Stimulated activated CD4-positive, alpha-beta T cell treated with anti-CD3 and anti-CD28 coated beads, TNF-alpha, amount 100 ng/mL, for 48 hours (primary cell): Measurements from ENCODE around the gene EMC9.

Experiments
- DNase-seq, 3 donors: peaks; one replicate each; pipeline ENCODE4 v3.0.0-alpha.2; 2020; ENCODE audit warnings: low read depth in 3 of 3

Gene EMC9, protein sequence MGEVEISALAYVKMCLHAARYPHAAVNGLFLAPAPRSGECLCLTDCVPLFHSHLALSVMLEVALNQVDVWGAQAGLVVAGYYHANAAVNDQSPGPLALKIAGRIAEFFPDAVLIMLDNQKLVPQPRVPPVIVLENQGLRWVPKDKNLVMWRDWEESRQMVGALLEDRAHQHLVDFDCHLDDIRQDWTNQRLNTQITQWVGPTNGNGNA

DNA sequence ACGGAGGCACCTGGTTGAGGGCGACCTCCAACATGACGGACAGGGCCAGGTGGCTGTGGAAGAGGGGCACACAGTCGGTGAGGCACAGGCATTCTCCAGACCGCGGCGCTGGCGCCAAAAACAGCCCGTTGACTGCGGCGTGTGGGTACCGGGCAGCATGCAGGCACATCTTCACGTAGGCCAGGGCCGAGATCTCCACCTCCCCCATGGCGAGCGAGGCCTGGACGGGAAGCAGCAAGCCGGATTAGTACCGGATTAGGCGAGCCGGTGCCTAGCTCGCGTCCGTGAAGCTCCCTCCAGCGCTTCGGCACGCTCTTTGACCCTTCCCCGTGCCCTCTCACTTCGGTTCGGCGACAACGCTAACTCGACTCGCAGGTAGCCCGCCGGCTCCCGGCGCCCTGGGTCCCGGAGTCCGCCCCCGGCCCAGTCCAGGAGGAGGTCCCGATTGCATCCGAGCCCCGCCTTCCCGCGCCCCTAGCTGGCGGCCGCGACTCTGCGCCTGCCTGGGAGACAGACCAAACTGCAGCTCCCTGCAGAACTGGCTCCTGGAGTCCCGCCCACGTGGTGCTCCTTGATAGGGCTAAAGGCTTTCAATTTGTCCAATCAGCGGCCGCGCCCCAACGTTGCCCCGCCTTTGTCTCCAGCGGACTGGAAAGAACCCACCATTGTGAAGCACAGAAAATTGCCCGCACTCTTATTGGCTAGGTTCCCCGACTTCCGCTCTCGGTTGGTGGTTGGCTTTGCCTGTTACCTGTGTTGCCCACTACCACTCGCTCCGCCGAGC, at the start of gene EMC9:
EMC9 (minus strand) TSS at position 495 of the 784 bp plus-strand sequence; CDS start at position 208, 287 bp downstream.
- peak; percentile 99 to 100 (median 100) for DNase-seq

DNA sequence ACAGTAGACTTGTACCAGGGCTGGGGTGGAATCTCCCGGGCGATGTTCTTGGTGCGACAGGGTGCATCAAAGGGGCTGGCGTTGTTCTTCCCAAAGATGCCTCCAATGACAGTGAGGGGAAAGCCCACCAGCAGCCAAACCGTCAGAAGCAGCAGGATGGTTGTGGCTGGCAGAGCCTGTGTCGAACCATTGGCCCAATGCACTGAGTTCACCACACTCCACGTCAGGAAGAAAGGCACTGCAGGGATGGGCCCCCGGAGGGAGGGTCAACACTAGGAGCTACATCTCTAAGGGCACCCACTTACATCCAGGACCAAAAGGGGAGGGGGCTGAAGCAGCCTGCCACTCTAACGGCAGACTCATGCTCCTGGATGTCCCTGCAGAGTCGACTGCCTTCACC, 49.0 kb upstream of the EMC9 start:
- no peak for DNase-seq

DNA sequence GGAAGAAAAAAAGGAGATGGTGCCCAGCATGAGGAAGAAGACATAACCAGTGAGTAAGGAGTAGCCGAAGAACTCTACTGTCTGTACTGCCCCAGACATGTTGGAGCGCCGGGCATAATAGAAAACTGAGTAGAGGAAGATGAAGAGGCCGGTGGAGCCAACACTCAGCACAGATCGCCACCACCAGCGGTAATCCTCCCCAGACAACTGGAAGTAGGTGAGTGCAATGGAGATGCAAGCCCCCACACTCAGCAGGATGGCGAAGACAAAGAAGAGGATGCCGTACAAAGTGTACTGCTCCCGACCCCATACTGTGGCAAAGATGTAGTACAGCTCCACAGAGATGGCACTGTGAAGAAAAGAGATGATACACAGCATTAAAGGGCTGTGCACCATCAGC, 48.1 kb upstream of the EMC9 start:
- DNase-seq, result no peak

DNA sequence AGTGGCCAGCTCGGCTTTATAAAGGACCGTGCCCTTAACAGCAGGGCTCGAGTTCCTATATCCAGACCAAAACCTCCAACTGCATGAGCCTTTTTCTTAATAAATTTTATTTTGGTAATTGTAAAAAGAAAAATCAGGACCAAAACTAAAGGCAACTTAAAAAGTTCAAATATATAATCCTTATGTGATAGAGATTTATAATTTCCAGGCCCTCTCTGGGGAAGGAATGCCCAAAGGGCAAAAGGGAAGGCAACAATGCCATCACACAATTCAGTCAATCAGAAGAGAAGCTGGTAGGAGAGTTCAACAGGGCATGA, 47.6 kb upstream of the EMC9 start:
- DNase-seq, result no peak

DNA sequence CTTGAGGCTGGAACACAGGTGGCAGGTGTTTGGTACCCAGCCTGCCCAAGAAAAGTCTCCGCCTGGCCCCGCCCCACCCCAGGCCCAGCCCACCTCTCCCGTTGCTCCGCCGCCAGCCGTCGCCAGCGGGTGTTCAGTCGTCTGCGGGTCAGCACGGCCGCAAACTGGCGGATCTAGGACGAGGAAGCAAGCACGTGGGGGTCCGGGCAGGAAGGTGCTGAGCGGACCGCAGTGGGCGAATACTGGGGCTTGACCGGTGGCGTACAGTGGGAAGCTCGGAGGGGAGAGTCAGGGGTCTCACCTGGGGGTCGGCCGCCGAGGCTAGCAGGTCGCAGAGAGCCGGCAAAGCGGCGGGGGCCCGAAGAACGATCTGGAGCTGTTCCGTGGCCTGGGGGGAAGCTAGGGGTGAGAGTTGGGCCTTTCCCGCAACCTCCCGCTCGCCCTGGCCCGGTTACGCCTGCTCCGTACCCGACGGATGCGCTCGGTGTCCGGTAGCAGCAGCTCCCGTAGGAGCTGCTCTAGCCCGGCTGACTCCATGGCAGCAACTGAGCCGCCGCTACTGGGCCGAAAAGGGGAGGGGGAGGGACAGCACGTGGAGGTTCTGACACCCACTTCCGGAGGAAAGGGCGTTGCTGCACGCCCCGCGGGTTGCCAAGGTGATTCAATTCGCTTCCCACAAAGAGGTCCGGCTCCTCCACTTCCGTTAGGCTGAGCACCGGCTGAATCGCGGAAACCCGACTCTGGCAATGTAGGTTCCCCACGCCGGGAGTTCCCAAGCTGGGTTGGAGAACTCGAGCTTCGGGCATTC, 47.1 kb upstream of the EMC9 start, which contains the start of gene IPO4:
IPO4 (minus strand) TSS at position 566 of the 808 bp plus-strand sequence; CDS start at position 537, 29 bp downstream.
- DNase-seq, result peak; percentile 91 to 93 (median 93)

DNA sequence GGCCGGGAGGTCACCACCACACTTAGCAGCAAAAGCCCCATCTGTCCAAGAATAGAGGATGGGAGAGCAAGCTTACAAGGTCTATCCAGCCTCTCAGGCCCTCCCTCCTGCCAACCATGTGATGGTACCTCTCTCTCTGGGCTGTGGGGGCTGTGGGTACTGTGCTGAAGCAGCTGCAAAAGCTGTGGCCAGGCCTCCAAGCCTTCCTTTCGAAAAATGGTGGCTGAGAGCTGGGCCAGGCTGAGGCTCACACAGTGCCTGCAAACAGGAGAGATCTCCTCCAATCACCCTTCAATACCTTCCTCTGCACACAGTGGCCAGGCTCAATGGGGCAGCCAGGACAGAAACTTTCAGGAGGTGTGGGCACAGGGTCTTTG, 46.1 kb upstream of the EMC9 start:
- DNase-seq, result no peak

DNA sequence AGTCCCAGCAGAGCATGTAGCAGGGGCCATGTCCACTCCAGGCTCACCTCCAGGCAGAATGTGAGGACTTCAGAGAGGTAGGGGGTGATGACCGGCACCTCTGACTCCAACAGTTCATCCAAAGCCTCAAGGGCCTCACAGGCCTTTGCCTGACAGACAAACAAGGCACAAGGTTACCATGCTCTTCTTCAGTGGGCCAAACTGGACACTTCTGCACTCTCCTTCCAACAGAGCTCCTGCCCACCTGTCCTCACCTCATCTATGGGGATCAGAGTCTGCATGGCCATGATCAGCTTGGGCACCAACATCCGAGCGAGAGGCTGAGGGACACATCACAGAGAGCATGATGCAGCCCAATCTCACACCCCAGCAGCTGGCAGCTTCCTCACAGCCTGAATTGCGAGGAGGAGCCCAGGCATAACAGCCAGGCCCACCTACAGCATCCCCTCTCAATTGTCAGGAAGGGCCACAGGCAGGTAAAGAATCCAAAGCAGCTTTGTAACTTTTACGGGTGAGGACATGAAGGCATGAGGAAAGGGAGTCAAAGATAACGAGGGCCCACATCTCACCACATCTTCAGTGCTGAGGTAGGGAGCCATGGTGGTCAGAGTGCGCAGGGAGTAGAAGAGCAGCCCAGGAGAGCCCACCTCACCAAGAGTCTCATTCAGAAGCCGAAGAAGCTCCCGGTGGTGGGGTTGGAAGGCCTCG, 45.6 kb upstream of the EMC9 start:
- no peak for DNase-seq

DNA sequence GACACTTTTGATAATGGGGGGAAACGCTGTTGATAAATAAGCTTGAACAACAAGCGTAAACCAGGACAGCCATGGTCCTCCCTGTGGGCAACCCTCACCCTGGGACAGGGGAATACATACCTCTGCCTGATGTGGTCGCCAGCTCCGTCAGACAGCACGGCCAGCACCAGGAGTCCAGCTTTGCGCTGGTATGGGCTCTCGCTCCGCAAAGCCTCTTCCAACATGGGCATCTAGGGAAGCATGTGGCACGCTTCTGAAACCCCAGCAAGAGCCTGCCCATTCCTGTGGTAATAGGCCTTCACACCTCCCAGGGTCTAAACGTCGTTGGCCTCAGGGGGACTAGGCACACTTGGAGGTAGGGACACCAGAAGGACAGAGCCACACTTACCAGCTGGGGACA, 44.4 kb upstream of the EMC9 start:
- no peak for DNase-seq

DNA sequence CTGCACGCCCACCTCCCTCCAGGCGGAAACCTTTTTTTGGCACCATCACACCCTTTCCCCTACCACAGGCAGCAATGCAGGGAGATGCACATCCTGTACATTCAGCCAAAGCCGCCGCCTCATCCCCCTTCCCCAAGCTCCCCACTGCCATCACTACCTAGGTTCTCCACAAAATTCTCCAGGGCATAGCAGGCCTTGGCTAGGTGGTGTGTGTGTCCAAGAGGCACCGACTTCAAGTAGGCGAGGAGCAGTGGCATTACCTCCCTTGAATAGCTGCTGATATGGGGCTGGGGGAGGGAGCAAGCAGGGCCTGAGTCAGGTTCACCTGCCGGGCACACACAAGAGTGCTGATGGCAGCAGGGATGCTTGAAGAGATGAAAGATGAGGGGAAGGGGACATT, 43.6 kb upstream of the EMC9 start:
- DNase-seq, result no peak

DNA sequence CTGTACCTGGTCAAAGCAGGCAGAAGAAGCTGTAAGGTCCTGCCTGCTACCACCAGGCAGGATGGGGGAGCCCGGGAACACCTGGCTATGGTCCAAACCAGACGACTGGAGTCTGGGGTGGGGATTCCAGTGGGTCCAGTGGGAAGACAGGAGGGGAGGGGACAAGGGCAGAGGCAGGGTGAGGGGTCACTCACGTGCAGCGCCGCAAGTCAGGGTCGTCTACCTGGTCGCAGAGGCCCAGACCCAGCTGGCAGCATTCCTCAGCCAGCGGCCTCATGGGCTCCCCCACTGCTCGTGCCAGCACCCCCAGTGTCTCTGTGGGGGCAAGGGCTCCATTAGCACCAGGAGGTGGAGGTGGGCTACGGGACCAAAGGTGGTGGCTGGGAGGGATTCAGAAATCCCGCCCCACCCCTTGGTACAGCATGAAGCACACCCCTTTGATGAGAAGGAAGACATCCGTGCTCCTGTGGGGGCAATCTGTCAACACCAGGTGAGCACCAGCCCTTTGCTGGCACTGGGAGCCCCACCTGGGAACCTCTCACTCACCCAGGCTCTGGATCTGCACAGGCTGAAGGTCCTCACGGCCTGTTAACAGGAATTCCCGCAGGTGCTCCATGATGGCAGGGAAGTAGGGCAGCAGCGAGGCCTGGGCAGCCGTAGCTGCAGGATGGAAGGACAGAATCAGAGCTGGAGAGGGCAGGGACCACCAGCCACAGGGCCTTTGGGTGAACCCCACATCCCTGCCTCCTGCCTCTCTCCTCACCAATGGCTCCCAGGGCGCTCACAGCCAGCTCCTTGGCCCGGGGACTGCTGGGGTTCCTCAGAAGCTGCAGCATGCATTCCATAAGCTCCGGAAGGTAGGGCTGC, 42.9 kb upstream of the EMC9 start:
- no peak for DNase-seq

DNA sequence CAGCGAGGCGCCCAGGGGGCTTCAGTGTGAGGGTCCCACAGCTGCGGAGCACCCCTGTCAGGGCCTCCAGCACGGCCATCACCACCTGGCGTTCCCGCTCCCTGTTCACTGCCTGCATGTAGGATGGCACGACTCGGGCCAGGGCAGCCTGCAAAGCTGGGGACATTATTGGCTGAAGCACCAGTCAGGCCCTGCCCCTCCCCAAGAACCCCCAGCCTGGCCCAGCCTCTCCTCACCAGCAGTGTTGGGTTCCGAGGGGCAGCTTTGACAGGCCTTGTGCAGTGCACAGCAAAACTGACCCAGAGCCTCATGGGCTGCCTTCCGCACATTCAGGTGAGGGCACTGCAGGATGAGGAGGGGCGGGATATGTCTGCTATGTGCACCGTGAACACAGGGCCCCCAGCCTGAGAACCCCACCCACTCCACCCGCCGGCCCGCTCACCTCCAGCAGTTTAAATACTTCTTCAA, 41.7 kb upstream of the EMC9 start:
- DNase-seq, result no peak

DNA sequence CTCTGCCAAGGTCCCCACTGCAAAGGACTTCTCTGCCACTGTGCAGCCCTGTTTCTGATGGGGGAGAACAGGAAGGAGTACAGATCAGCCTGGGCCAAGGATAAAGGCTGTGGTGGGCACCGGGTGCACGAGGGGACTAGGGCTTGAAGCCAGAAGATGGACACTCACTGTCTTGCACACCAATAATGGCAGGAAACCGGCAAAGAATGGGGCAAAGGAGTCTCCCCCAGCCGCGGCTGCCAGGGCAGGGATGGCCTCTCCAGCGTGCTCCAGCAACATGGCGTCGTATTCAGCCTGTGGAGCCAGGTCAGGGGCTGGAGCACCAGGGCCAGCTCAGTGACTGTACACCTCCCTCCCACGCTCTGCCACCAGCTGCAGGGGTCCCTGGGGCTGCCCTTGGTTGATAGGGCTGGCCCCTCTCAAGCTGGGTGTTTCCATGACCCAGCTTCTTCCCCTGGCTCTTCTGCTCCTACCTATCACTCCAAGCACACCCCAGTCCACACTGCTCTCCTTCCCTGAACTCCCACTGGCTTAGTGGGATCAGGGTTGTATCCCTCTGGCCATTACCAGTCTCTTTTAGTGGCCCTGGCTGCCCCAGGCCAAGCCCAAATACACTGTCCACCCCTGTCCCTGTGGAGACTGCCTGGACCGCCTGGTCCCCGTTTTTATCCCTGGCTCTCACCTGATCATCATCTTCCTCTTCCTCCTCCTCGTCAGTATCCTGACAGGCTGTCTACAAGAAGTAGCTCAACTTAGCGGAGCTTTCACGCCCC, 40.9 kb upstream of the EMC9 start:
- DNase-seq, result no peak

DNA sequence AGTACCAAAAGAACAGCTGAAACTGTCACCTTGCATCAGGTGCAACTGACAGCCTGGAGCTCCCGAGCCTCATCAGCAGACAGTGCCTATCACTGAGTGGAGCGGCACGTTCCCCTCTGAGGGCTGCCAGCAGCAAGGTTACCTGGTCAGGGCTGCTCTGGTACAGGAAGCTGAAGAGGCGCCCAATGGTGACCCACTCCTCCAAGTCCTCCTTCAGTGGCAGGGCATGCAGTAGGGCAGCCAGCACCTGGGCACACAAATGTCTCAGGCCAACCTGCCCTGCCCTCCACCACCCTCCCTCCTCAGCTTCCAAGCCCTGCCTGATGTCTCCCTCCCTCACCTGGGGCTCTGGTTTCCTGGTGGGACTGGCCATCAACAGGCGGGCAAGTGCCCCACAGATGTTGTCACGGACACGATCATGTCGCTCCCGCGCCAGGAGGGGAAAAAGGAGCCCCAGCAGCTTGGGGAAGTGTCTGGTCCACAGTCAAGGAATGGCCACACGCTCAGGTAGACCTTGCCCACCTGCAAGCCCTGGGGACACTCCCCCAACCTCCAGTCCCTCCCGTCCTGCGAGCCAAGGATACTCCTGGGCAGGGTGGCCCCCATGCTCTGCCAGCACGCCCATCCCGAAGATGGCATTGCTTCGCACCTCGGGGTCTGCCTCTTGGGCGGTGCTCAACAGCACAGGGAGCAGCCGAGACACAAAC, 40.1 kb upstream of the EMC9 start:
- no peak for DNase-seq

DNA sequence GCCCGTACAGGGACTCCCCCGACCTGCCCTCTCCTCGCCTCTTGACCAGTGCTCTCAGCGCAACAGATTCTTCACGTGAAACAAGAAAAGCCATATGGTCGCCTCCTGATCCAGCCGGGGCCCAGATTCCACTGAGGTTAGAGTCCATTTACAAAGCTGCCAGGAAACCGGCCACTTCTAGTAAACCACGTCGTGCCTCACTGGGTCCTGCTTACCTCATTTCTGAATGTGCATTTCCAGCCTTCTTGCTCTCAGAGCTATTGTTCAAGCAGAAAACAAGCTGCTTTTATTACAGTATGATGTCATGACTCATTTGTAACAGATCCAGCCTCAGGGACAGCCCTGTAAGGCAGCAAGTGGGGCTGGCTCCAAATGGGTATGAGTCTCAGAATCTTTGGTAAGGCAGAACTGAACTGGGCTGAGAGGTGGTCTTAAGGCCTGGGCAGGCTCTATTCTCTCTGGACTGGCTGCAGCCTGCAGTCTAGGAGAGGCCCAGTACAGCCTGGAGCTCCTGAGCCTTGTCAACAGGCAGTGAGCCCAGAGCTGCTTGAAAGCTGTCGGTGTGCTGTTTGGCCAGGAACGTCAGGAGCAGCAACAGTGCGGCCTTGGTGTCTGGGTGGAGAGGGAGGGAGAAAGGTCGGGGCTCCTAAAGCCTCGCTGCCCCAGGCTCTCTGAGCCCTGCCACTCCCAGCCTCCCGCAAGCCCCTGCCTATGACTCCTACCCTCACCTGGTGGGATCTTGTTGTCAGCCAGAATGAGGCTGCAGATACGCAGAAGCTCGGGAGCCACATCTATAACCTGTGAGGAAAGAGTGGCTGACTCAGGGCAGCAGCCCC, 38.8 kb upstream of the EMC9 start:
- no peak for DNase-seq

DNA sequence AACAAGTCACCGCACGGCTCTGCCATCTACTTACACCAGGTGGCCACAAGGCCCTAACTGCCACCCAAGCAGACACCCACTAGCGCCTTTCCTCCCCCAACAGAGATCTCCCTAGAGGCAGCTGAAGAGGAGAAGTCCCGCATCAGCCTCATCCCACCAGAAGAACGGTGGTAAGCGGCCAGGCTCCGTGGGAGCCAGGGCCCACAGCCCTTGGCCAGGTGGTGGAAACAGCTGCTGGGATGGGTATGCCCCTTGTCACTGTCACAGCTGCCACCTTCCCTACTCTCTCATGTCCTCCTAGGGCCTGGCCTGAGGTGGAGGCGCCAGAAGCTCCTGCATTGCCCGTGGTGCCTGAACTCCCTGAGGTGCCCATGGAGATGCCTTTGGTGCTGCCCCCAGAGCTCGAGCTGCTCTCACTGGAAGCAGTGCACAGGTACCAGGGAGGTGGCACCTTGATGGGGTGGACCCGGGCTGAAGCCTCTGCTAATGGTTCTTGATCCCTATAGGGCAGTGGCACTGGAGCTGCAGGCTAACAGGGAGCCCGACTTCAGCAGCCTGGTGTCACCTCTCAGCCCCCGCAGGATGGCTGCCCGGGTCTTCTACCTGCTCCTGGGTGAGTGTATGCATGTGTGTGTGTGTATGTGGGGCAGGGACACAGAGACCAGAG, 38.0 kb upstream of the EMC9 start:
- DNase-seq, result no peak

DNA sequence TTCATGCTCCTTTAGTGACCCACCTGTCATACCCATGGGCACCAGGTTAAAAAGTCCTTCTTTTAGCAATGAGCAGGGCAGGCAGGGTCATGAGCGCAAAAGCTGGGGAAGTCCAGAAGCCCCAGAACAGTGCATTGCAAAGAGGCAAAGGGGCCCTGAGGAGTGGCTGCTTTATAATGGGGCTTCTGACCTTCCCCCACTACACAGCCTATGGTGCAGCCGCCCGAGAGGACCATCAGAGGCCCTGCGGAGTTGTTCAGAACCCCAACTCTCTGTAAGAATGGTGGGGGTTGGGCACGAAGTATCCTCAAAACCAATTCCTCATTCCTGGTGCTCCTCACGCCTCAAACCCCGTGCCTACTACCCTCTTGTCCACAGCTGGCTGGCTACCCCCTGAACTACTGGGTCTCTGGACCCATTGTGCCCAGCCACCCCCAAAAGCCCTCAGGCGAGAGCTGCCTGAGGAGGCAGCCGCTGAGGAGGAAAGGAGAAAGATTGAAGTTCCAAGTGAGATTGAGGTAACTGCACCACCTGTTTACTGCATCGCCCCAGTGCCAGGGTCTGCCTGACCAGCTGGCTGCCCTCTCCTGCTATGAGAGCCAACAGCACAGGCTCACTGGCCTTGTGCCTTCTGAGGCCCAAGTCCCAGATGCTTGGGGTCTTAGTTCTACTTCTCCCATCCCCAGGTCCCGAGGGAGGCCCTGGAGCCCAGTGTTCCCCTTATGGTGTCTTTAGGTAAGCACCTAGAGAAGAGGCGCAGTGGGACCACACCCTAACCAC, 37.2 kb upstream of the EMC9 start:
- DNase-seq, result no peak

DNA sequence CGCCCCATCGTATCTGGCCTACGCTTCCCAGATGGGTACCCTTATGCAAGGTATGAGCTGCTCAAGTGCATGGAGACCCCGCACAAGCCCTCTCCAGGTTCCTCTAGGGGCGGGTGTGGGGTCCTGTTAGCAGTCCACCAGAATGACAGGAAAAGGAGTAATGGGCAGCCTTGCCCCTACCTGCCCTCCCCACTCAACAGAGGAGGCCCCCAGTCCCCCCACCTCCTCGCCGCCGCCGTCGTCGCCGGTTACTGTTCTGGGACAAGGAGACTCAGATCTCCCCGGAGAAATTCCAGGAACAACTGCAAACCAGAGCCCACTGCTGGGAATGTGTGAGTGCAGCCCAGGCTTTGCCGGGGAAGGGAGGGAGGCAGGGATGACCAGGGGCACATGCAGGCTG, 36.5 kb upstream of the EMC9 start:
- DNase-seq, result no peak
